Activated CD4-positive, CD25-positive, alpha-beta regulatory T cell treated with anti-CD3 and anti-CD28 coated beads, Interleukin-2, amount 50 U/mL, for 72 hours (primary cell): Measurements from ENCODE around the gene VIPR1.

Experiments used
- DNase-seq: peaks from one replicate; pipeline ENCODE4 v3.0.0; 2021

VIPR1 gene

GRCh38 chr3:42581709-42582473, 79.4 kb downstream of the VIPR1 start, which contains the start of gene SEC22C:
Gene SEC22C, minus strand, starts transcription at chr3:42581967. Its CDS starts 12,921 bp downstream, at chr3:42569046.
- peak; percentile 96 for DNase-seq

GRCh38 chr3:42582474-42583070, 80.1 kb downstream of the VIPR1 start:
- DNase-seq, result no peak
